Astrocyte of the hippocampus (primary cell): Measurements from ENCODE around the gene FMO2.

Source experiments
- DNase-seq: peaks from one replicate; pipeline ENCODE4 v3.0.0; 2011; ENCODE audit warnings: low read depth, low spot score

FMO2 gene

DNA sequence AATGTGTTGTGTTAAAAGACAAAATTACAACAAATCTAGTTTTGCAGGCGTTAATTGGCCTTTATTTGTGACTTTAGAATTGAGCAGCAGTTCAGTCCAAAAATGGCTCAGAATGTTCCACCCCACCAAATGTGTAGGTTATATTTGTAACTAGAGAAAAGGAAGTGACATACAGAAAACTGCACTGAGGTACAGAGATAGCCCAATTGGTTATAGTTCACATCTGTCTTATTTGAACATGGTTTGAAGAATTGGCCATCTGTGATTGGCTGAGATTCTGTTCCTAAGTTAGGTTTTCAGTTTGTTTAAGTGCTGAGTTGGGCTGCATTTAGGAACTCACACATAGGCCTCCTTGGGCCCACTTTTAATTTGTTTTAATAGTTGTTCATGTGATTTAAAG lies 12.0 kb upstream of the FMO2 start:
- no peak for DNase-seq

DNA sequence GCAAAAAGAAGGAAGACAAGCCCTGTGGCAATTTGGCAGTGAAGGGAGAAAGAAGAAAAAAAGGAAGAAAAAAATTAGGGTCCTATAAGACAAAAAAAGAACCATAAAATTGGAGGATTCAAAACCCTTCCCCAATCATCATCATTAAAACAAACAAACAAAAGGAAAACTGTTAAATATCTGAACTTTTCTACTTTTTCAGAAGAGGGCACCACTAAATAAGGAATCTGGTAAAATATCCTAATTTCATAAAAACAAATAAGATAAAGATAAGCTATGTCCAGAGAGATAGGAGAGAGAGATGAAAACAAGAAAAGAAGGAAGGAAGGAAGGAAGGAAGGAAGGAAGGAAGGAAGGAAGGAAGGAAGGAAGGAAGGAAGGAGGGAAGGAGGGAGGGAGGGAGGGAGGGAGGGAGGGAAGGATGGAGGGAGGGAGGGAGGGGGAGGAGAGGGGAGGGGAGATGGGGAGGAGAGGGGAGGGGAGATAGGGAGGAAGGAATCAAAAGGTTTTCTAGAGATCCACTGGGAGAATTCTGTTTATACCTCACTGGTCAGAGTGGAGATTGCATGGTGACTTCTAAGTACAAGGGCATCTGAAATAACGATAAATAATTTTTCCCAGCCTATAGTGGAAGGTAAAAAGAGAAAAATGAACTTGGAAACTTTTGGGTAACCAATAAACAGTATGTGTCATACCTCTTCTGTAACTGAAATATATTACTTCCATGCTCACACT lies 10.4 kb upstream of the FMO2 start:
- DNase-seq = no peak

DNA sequence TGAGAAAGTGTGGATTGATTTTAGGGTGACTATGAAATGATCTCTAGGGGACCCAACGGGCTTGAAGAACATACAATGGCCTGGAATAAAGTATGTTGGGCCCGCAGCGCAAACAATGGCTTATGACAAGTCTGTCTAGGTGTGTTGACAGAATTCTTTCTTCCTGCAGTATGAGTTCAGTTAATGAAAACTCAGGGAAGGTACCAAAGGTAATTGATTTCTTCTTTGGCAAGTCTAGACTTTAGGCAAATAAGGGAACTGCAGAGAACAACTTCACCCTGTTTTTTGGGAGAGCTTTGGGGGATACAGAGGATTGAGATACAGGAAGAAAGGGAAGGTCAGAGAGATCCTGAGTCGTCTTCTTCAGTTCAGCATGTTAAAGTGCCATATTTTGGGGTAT lies 7.8 kb upstream of the FMO2 start:
- no peak for DNase-seq

DNA sequence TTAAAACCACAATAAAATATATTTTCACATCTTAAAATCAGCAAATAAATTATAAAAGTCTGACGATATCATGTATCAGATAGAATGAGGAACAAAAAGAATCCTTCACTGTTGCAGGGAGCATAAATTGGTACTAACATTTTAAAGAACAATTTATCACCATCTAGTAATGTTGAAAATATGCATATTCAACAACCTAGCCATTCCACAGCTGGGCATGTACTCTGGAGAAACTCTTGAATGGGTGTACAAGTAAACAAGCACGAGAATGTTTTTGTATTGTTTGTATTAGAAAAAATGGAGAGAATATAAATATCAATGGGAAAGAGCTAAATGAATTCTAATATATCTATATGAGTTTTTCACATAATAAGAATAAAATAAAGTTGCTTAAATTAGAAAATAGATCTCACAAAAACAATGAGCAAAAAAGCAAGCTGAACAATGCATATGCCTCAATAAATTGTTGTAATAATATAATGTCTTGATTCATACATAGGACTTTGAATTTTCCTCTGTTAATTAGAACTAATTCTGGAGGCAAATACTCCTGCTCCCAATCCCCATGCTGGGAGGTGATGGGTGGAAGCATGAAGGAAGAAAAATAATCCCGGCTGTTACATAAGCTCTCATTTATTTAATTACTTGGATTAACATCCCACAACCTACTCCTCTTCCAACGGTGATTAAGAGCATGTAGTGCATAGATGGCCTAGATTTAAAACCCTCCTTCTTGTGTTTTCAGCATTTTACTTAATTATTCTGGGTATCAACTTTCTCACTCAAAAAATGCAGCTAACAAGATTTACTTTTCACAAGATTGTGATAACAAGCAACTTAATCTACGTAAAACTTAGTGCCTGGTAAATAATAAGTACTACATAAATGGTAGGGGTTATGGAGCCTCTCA lies 5.5 kb upstream of the FMO2 start:
- DNase-seq = peak; percentile 42

DNA sequence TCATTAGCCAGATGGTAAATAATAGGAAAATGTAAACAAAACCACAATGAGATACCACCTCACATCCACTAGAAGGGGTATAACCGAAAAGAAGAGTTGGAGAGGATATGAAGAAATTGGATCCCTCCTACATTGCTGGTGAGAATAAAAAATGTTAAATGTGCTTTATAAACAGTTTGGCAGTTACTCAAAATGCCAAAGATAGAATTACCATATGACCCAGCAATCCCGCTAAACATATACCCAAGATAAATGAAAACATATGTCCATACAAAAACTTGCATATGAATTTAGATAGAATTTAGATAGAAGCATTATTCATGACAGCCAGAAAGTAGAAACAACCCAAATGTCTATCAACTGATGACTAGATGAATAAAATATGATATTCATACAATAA lies 4.4 kb upstream of the FMO2 start:
- DNase-seq = no peak

DNA sequence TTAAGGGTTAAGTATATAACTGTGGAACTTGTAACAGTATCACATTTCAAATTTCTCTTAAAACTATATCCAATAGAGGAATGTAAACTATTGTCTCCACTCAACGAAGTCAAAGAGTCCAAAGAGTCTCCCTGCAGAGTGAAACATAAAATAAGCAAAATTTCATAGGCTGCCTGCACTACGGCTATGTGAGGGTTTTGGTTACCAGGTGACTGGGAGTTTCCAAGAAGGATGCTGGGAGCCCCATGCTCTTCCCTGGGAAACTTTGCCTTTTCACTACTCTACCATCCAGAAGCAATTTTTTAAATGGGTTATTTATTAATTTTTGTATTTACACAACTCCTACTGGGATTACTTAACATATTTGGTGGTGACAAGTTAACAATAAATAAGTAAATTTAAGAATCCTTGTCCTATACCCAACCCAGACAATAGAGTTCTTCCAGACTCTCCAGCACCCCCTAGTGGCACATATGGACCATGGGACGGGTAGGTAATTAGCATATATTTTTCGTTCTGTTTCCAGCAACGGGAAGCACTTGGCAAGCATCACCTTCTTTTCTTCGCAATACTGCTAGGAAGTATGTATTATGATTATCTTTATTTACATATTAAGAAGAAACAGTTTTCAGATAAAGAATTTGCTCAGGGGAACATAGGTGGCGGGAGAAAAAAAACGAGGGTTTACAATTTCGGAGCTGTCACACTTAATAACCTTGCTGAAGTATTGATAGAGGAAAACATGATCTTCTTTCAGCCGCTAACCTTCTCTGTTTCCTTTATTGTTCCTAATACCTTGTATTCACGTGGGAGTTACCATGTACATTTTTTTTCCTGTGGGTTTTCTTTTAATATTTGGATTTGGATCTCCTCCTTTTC lies 3.5 kb downstream of the FMO2 start:
- DNase-seq = peak; percentile 71

DNA sequence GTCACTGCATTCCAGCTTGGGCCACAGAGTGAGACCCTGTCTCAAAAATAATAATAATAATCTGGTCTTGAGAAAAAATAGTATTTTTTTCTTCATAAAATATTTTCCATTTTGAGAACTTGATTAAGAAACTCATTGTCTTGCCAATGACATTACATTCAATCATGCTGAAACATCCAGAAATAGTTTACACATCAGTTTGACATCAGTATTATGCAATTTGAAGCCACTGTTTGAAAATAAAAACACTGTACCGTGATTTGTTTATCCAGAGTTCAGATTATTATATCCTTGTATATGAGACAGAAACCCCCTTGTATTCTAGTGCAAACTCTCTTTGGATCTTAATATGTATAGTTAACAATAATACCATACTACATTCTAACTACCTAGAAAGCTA lies 6.9 kb downstream of the FMO2 start:
- DNase-seq = no peak

DNA sequence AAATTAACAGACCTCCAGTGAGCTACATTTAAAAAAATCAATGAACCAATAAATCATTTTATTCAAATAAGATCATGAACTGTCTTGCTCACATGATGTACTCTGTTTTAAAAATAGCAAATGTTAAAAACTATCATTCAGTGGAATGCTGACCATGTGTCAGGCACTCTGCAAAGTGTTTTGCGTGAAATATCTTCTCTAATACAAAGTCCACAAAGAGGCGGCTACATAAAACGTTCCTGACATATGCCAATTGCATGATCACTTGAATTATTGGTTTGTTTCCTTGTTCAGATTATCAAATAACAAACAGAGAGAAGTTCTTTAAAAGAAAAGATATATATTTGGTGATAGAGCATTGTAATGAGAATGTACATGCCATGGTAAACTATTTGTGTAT lies 10.7 kb downstream of the FMO2 start:
- no peak for DNase-seq

DNA sequence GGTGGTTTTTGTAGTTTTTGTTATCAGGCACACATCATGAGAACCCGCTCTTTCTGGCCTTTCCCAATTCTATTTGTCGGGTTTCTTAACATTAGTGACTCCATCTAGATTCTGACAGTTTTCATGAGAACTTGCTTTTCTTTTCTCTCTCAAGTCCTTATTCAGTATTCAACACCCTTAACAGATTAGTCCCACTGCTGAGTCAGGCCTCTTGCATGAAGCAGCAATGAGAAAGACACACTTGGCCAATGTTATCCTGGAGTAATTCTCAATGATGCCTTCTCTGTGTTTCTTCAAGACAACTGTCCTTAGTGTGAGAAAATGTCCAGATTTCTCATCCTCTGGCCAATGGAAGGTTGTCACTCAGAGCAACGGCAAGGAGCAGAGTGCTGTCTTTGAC lies 11.3 kb downstream of the FMO2 start:
- DNase-seq = no peak

DNA sequence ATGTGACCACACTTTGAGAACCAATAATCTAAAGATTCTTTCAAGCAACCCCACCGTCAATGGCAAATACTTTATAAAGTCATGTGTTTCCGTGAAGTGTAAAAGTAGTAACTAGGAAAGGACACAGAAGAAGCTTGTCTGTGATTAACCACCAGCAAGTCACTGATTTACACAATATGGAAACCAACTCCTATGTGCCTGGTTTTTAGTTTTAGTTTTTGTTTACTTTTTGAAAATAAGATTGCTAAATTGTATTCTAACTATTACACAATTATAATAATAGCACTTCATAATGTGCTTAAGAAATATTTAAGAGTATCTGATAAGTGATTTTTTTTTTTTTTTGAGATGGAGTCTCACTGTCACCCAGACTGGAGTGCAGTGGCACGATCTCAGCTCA lies 13.0 kb downstream of the FMO2 start:
- DNase-seq = no peak

DNA sequence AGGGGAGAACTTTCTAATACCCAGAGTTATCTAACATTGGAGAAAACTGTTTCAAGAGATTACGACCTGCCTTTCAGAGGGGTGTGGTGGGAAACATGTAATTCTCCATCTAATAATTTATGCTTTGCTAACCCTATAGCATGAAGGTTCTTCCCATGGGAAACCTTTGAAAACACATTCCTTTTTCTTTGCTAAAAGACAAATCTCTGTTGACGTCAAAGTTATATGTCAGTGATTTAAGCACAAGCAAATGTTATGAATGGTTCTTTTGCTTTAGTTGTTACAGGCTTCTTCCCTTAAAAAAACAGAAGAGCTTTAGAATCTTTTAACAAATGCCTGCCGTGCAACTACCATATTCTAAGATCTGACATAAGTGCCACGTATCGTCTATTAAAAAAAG lies 19.2 kb downstream of the FMO2 start:
- DNase-seq = no peak

DNA sequence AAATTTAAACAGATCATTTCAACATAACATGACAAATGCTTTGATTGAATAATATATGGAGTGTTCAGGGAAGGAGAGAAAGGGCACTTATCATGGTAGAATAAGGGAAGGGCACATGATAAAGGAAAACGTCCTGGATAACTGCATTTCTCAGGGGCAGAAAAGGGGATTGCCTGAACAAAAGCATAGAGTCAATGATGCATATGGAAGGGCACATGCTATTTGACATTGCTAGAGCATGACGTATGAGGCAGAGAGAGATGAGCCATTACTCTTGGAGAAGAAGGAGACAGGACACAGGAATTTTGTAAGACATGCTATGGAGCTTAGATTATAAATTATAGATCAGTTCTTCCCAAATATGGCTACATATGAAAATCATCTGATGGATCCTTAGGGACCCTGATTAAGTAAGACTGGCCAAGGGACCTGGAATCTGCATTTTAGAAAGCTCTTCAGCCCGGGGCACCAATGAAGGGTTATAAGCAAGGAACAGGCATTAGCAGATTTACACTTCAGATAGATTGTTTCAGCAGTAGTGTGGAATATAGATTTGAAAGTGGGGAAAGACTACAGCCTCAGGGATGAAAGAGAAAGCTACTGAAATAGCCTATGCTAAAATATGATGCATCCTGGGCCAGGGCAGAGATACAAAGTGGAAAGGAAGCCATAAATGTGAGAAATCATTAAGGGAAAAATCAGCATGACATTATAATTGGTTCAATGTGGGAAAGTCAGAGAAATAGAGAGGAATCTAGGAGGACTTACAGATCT lies 21.3 kb downstream of the FMO2 start:
- DNase-seq = no peak

DNA sequence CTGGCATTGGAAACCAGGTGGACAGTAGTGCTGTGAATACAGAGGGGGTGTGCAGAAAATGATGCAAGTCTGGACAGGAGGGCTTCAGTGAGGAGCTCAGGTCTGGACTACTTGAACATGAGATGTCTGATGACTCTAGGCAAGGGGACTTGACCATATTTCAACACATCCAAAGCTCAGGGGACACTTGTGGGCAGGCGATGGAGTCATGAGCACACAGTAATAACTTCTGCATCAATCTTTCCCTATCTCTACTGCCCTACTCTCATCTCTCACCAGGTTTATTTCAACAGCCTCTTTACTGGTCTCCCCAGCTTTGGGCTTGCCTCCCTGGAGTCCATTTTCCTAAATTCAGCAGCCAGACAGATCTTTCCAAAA lies 21.9 kb downstream of the FMO2 start:
- no peak for DNase-seq

DNA sequence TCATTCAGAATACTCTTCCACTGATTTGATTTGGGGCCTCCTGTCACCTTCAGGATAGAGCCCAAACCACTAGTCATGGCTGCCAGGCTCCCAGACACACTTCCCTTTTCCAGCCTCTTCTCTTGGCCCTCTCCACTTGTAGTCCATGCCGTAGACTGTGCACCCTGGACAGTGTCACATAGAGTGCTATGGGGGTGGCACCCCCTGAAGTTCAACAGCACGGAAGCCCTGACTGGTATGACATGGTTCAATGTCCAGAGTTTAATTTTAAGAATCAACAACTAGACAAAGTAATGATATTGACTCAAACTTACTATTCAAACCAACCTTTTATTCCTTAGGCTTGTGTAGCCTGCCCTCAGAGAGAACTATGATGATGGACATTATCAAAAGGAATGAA lies 22.3 kb downstream of the FMO2 start:
- no peak for DNase-seq

DNA sequence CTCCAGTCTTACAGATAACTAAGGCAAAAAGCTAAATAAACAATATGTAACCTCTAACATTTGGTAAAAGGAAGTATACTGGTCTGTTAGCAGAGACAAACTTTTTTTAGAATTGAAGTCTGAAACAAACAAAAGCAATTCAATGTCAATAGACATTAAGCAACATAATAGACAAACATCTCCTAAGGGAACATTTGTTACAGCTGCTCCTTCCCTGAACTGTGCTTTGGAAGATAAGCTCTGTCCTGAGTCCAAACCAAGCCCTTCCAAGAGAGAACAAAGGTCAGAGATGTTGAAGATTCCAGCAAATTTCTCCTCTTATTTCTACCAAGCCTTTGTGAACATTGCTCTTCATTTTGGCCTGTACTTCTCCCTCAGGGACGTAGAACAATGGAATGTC lies 25.3 kb downstream of the FMO2 start:
- peak; percentile 14 for DNase-seq

DNA sequence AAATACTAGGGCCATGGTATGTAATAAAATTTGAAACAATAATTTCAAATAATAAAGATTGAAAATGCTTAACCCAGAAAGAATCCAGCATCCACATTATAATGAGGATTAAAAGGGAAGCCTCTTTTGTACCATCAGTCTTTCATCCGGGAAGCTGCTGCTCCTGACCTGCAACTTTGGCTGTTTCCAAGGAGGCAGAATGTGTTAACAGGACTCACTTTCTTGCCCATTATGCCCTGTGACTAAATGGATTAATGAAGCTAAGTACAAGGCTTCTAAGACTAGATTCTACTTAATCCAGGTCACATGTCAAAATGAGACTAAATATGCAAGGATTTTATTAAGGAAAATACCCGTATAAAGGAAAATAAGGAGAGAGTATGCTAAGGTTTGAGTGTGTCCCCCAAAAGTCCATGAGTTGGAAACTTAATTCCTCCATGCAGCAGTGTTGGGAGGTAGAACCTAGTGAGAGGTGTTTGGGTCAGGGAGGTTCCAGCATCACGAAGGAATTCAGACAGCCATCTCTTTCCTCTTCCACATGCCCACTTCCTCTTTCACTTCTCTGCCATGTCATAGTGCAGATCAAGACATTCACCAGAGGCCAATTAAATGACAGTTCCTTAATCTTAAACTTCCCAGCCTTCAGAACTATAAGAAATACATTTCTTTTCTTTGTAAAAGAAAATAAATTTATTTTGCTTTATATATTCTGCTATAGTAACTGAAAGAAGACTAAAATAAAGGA lies 27.7 kb downstream of the FMO2 start:
- DNase-seq = no peak

DNA sequence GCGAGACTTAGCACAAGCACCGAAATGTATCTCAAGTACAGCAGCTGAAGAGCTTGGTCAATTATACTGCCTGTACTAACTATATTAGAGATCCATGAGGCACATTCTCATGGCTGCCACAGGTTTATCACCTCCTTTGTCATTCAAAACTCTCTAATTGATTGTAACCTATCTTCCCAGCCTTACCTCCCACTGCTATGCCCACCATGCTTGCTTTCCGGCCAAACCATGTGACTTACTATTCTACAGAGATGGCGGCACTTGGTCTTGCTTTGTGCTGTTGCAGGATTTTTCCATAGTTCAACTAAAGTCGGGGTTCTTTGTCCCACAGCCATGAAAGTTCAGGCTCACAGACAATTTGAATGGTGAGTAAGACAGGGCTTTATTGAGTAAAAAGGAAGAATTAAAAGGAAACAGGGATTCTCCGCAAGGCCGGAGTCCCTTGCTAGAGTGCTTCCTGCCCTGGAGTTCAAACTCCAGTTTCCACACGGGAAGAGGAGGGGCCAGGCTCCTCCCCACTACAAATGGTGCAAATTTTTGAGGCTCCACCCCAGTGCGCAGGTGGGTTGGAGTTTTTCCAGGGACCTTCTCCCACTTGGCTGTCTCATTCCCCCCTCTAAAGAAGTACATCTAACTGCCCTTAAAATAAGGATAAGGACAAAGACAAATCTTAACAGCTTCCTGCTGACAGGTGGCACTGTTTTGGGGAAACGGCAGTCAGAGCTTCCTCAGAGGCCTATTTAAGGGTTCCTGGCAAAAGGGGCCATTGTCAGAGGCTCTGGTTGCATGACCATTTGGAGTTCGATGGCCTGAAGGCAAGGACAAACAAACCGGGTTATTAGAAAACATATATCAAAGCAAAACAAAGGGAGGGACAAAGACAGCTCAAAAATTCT lies 28.7 kb downstream of the FMO2 start:
- no peak for DNase-seq

DNA sequence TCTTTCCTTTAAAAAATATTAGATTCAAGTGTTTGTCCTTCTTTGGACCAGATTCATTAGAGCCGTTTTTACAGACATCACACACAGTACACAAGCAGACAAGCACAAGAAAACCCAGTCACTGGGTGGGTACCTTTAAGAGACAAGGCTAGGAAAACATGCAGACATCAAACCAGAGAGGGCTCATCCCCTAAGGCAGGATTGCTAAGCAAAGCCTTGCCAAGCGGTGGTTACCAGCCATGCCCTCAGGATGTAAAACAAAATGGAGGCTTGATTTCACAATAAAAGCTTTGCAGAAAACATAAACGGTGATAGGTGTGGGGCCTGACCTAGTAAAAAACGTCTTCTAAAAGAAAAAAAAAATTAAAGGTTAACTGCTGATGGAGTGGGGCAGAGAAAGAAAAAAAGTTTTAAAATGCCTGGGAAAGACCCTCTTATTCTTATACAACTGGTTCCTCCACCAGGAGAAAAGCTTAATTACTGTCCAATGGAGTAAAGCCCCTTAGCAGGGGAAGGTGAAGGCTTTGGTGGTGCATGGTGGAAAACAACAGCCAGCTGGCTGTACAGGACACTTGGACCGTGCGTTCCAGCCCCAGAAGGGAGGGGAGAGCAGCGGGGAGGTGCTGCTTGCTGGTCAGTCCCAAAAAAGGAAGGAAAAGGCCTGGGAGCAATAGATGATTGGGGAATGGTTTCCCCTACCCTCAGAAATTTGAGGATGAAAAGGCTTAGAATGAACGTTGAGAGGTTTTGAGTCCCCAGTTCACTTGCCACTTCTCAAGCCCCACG lies 32.8 kb downstream of the FMO2 start:
- DNase-seq = no peak

DNA sequence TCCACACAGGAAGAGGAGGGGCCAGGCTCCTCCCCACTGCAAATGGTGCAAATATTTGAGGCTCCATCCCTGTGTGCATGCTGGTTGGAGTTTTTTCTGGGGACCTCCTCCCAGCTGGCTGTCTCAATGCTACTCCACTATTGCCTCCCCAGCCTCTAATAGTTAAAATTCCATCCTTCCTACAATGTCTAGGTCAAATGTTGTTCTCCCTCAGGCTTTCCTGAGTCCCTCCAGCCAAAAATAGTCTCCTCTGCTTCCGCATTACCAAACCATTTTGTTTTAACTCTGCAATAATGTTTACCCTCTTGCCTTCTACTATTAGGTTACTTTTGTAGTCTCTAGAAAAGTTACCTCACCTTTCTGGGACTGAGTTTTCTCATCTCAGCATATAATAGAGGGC lies 33.6 kb downstream of the FMO2 start:
- DNase-seq = peak; percentile 58
